Cardiac fibroblast (primary cell): ENCODE data around the gene DHODH.
"Not testable (repeated sequence)": the region's sequence is repeated elsewhere in the genome, so short reads cannot be mapped to it uniquely, and the experiment has no call there.

Experiments
- DNase-seq, 2 donors: peaks; one replicate each; pipeline versions ENCODE4 v3.0.0 to v3.0.0-alpha.2; 2010; ENCODE audit warnings: low read depth in 2 of 2
- H3K4me3 ChIP-seq, 2 donors: replicated peaks in 1 of 2; 1 replicate in 1 of 2; 2 replicates in 1 of 2; pipeline ENCODE4 v1.5.1; 2011; ENCODE audit warnings: low read depth in 2 of 2, low read length in 2 of 2, mild to moderate bottlenecking in 2 of 2, moderate library complexity in 1 of 2
- TF ChIP-seq, protein P1 (sequence below): IDR thresholded peaks from one replicate; pipeline ENCODE4 v1.5.1; 2011; ENCODE audit warnings: low read depth, mild to moderate bottlenecking, low read length, inconsistent platforms

DHODH gene

DNA sequence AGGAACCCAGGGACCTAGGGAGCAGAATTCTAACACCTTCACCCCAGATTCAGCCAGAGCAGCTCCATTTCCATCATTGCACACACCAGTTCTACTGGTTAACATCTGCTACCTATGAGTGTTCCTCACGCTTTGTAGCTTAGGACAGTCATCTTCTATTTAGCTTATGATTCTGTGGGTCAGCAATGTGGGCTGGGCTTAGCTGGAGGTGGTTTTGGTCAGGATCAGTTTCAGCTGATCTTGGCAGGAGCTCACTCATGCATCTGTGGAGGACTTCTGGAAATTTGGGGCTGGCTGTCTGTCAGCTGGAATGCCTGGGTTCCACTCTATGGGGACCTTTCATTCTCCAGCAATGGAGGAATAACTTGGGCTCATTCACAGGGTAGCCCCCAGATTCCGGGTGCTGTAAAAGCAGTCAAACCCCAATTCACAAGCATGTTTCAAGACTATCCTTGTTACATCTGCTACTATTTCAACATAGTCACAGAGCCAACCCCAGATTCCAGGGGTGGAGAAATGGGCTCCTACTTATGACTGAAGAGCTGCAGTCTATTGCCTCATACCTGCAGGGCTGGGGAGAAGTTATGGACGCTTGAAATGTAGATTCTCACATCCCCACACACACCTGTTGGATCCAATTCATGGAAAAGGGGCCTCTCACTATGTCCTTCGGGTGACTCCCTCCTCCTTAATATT is 42.4 kb downstream of the DHODH start:
- H3K4me3 ChIP-seq = no peak overlapping the region

DNA sequence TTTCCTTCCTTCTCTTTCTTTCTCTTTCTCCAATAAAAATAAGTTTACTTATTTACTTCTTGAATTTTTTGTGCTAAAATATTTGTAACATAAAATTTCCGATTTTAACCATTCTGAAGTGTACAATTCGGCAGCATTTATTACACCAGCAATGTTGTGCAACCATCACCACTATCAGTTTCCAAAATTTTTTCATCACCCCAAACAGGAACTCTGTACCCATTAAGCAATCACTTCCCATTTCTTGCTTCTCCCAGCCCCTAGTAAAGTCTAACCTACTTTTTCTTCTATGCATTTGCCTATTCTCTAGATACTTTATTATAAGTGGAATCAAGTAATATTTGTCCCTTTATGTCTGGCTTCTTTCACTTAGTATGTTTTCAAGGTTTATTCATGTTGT is 43.3 kb downstream of the DHODH start:
- no peak for DNase-seq
- H3K4me3 ChIP-seq = no peak overlapping the region
- TF ChIP-seq, protein P1, sequence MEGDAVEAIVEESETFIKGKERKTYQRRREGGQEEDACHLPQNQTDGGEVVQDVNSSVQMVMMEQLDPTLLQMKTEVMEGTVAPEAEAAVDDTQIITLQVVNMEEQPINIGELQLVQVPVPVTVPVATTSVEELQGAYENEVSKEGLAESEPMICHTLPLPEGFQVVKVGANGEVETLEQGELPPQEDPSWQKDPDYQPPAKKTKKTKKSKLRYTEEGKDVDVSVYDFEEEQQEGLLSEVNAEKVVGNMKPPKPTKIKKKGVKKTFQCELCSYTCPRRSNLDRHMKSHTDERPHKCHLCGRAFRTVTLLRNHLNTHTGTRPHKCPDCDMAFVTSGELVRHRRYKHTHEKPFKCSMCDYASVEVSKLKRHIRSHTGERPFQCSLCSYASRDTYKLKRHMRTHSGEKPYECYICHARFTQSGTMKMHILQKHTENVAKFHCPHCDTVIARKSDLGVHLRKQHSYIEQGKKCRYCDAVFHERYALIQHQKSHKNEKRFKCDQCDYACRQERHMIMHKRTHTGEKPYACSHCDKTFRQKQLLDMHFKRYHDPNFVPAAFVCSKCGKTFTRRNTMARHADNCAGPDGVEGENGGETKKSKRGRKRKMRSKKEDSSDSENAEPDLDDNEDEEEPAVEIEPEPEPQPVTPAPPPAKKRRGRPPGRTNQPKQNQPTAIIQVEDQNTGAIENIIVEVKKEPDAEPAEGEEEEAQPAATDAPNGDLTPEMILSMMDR = no peak

More for the DNA sequence above, 42.4 kb downstream of the DHODH start:
- TF ChIP-seq, protein P1 = no peak
- peak in 1 of 2 donors; percentile 15 for DNase-seq

DNA sequence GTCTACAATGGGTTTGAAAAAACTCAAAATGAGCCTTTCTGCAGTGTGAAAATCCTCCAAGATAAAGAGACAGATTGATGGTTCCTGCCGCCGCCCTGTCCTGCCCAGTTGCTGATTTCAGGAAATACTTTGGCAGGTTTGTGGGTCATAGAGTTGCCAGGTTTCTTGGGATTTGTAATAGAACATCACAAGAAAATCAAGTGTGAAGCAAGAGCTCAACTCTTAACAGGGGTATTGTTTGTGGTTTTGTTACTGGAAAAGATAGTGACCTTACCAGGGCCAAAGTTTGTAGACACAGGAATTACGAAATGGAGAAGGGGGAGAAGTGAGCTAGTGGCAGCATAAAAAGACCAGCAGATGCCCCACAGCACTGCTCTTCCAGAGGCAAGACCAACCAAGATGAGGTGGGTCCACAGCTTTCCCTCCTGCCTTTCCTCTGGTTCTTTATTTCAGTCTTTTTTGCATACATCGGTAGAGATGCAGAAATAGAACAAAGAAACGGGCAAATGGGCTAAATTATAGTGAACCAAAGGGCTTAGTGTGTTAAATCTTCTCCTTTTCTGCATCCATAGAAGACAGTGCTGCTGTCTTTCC is 45.8 kb downstream of the DHODH start, which contains the start of gene HP:
TSS of gene HP (plus strand) at position 252 of the 594 bp plus-strand sequence. CDS start at position 400, 148 bp downstream.
- peak in 1 of 2 donors; percentile 40 for DNase-seq
- H3K4me3 ChIP-seq = not testable (repeated sequence)

DNA sequence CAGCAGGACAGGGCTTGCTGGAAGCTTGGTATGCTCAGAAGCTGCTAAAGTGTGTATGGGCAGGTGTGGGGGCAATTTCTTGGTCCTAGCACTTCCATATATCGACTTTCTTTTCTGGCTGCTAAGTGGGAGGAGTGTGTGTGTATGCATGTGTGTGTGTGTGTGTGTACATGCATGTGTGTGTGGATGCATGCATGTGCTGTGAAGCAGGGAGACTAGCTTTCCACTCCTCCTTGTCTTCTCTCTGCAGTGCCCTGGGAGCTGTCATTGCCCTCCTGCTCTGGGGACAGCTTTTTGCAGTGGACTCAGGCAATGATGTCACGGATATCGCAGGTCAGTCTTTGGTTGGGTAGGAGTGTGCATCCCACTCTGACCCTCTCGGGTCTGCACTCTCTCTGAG is 47.4 kb downstream of the DHODH start:
- DNase-seq = no peak
- H3K4me3 ChIP-seq = no peak overlapping the region
- TF ChIP-seq, protein P1 = no peak

DNA sequence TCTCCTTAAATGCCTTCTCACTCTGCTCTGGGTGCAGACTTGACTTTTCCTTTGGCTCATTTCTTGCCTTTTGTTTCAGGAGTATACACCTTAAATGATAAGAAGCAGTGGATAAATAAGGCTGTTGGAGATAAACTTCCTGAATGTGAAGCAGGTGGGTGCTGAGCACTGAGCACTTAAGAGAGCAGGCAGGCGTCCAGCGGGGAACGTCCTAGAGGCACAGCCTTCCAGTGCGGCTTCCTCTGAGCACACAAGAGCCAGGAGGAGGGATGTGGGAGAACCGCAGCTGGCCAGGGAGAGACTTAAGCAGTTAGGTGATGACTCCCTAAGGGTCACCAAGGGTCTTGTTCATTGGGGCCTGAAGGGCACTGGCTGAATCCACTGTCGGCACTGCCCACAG is 48.8 kb downstream of the DHODH start:
- DNase-seq, H3K4me3 ChIP-seq: not testable (repeated sequence)

DNA sequence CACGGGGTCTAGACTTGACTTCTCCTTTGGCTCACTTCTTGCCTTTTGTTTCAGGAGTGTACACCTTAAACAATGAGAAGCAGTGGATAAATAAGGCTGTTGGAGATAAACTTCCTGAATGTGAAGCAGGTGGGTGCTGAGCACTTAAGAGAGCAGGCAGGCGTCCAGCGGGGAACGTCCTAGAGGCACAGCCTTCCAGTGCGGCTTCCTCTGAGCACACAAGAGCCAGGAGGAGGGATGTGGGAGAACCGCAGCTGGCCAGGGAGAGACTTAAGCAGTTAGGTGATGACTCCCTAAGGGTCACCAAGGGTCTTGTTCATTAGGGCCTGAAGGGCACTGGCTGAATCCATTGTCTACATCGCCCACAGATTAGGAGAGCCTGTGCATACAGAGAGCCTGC is 50.5 kb downstream of the DHODH start:
- H3K4me3 ChIP-seq, DNase-seq: not testable (repeated sequence)

DNA sequence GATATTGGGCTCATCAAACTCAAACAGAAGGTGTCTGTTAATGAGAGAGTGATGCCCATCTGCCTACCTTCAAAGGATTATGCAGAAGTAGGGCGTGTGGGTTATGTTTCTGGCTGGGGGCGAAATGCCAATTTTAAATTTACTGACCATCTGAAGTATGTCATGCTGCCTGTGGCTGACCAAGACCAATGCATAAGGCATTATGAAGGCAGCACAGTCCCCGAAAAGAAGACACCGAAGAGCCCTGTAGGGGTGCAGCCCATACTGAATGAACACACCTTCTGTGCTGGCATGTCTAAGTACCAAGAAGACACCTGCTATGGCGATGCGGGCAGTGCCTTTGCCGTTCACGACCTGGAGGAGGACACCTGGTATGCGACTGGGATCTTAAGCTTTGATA is 51.9 kb downstream of the DHODH start:
- TF ChIP-seq, protein P1 = no peak
- DNase-seq = no peak
- H3K4me3 ChIP-seq = no peak overlapping the region

DNA sequence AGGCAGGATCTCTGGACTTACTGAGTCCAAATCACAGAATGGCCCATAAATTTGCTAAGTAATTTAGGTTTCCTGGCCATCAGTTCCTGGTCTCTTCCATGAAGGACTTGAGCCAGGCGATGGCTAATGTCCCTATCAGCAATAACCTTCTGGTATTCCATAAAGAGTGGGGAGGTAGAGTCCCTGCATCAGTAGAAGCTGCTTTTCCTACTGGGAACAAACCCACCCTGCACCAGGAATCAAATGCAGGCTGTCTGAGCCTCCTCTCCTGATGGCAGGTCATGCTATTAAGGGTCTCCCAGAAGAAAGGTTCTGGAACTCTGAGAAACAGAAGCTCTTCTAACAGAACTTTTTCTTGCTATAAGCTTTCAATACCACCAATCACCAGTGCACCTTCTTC is 53.0 kb downstream of the DHODH start:
- no peak for DNase-seq
- no peak overlapping the region for H3K4me3 ChIP-seq
- TF ChIP-seq, protein P1 = no peak
